Thyroid gland (tissue), 4 donors: Measurements from ENCODE around the gene RIPK3. TPM values are rescaled to one million over a fixed set of nuclear protein-coding genes. Genes with fewer than 3 reads are reported as not detected.
"Not testable (repeated sequence)": the region's sequence is repeated elsewhere in the genome, so short reads cannot be mapped to it uniquely, and the experiment has no call there.

Experiments used
- DNase-seq, 2 donors: peaks; one replicate each; pipeline ENCODE4 v3.0.0-alpha.2; 2019
- H3K27ac ChIP-seq, 3 donors: fragments of 200-600 bp; sonication (generic); 1 replicate in 2 of 3; 2 replicates in 1 of 3; pipeline ENCODE4 v1.5.1; 2016 to 2019; ENCODE audit warnings: mild to moderate bottlenecking in 1 of 3, moderate library complexity in 1 of 3
- H3K27me3 ChIP-seq: fragments of 200-600 bp; sonication (generic); one replicate; pipeline ENCODE4 v1.5.1; 2019
- H3K36me3 ChIP-seq, 2 donors: fragments of 200-600 bp; sonication (generic); one replicate each; pipeline ENCODE4 v1.5.1; 2016 to 2019
- H3K4me1 ChIP-seq, 2 donors: fragments of 200-600 bp; sonication (generic); one replicate each; pipeline ENCODE4 v1.5.1; 2017 to 2019
- H3K4me3 ChIP-seq, 3 donors: fragments of 200-600 bp; sonication (generic); replicated peaks in 1 of 3; 1 replicate in 2 of 3; 2 replicates in 1 of 3; pipeline ENCODE4 v1.5.1; 2016; ENCODE audit warnings: mild to moderate bottlenecking in 1 of 3
- H3K9me3 ChIP-seq: fragments of 200-600 bp; sonication (generic); one replicate; pipeline ENCODE4 v1.5.1; 2017
- POLR2A ChIP-seq, 2 donors: fragments of 450-650 bp; IDR thresholded peaks; one replicate each; pipeline ENCODE4 v1.6.1; 2017; ENCODE audit warnings: antibody characterized with exemption in 2 of 2, mild to moderate bottlenecking in 2 of 2, moderate library complexity in 1 of 2
- WGBS, 2 donors: methylation state at CpG; one replicate each; pipeline ENCODE4 v1.1.5; 2017; 5-methylcytosine and 5-hydroxymethylcytosine counted together
- intact Hi-C: fragments of 100-400 bp; cut with DNase I; formaldehyde crosslinking; loops from one replicate; pipeline ENCODE4 v1.15.1; 2023
- total RNA-seq, 4 donors: library from RNA; depleted of rRNA; stranded (reverse); fragments of >200 nt; gene quantifications; one replicate each; pipeline ENCODE4 v1.2.3, GENCODE V29; 2016
- TF ChIP-seq, protein P1 (sequence below), 6 experiments: fragments of 200-600 bp in 3 of 6; fragments of 450-650 bp in 3 of 6; sonication (generic) in 3 of 6; IDR thresholded peaks; one replicate each; pipeline ENCODE4 v1.5.1; 2016 to 2019; ENCODE audit warnings: antibody characterized with exemption in 6 of 6, mild to moderate bottlenecking in 2 of 6, inconsistent platforms in 1 of 6, moderate library complexity in 1 of 6

The RIPK3 gene
- total RNA-seq, 4 donors from 2014 or later, result 12.4 to 21.3 (median 18.4) TPM

DNA sequence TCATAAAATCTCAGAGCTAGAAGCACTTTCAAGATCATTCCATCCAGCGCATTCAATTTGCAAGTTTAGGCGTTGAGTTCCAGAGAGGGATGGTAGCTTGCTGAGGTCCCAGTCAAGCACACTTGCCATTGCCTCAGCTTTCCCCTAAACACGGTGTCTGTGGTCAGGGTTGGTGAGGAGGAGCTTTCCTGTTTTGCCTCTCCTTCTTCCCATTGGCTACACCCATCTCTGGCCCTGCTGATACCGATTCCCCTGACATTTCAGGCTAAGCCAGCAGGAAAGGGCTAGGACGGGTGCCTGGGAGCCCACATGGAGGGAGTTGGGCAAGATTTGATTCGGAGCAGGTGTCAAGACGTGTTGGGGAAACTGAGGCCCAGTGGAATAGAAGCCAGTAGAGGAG is 37.3 kb upstream of the RIPK3 start:
- H3K27me3 ChIP-seq, result no peaks in the 10 kb centered on the region
- H3K36me3 ChIP-seq, result no peaks in the 10 kb centered on the region
- no peak for TF ChIP-seq POLR2A (IDR thresholded peaks at IDR 0.05)
- TF ChIP-seq, protein P1, sequence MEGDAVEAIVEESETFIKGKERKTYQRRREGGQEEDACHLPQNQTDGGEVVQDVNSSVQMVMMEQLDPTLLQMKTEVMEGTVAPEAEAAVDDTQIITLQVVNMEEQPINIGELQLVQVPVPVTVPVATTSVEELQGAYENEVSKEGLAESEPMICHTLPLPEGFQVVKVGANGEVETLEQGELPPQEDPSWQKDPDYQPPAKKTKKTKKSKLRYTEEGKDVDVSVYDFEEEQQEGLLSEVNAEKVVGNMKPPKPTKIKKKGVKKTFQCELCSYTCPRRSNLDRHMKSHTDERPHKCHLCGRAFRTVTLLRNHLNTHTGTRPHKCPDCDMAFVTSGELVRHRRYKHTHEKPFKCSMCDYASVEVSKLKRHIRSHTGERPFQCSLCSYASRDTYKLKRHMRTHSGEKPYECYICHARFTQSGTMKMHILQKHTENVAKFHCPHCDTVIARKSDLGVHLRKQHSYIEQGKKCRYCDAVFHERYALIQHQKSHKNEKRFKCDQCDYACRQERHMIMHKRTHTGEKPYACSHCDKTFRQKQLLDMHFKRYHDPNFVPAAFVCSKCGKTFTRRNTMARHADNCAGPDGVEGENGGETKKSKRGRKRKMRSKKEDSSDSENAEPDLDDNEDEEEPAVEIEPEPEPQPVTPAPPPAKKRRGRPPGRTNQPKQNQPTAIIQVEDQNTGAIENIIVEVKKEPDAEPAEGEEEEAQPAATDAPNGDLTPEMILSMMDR (IDR thresholded peaks at IDR 0.05), result no peak
- no peaks in the 10 kb centered on the region for H3K9me3 ChIP-seq
- H3K27ac ChIP-seq, result peak overlapping the region in 1 of 3 donors; percentile 48
- no peak for DNase-seq
- H3K4me3 ChIP-seq, result no peak overlapping the region
- H3K4me1 ChIP-seq, result peaks cover 8 to 37% of the 10 kb centered on the region in 2 donors
- intact Hi-C loops, result no loop called here
- WGBS, 2 donors, result 75 to 82% methylated on average over 7 of the region's 7 CpGs

DNA sequence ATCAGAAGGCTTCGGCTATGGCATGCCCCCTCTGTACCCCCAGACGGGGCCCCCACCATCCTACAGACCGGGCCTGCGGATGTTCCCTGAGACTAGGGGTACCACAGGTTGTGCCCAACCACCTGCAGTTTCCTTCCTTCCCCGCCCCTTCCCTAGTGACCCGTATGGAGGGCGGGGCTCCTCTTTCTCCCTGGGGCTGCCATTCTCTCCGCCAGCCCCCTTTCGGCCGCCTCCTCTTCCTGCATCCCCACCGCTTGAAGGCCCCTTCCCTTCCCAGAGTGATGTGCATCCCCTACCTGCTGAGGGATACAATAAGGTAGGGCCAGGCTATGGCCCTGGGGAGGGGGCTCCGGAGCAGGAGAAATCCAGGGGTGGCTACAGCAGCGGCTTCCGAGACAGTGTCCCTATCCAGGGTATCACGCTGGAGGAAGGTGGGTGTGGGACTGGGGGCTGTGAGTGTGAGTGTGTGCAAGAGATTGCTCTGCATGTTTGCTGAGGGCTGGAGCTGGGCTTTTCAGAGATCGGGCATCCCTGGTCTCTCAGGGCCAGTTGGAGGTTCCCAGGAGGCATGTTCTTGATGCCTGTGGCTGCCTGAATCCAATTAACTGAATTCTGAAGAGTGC is 36.8 kb upstream of the RIPK3 start:
- intact Hi-C loops, result no loop called here
- WGBS, 2 donors, result 77 to 79% methylated on average over 16 of the region's 16 CpGs
- TF ChIP-seq, protein P1 (IDR thresholded peaks at IDR 0.05), result no peak
- no peak for TF ChIP-seq POLR2A (IDR thresholded peaks at IDR 0.05)
- H3K9me3 ChIP-seq, result no peaks in the 10 kb centered on the region
- H3K36me3 ChIP-seq, result no peaks in the 10 kb centered on the region
- peak overlapping the region in 1 of 3 donors; percentile 48 for H3K27ac ChIP-seq
- no peaks in the 10 kb centered on the region for H3K27me3 ChIP-seq
- peaks cover 8 to 31% of the 10 kb centered on the region in 2 donors for H3K4me1 ChIP-seq
- no peak for DNase-seq
- no peak overlapping the region for H3K4me3 ChIP-seq

DNA sequence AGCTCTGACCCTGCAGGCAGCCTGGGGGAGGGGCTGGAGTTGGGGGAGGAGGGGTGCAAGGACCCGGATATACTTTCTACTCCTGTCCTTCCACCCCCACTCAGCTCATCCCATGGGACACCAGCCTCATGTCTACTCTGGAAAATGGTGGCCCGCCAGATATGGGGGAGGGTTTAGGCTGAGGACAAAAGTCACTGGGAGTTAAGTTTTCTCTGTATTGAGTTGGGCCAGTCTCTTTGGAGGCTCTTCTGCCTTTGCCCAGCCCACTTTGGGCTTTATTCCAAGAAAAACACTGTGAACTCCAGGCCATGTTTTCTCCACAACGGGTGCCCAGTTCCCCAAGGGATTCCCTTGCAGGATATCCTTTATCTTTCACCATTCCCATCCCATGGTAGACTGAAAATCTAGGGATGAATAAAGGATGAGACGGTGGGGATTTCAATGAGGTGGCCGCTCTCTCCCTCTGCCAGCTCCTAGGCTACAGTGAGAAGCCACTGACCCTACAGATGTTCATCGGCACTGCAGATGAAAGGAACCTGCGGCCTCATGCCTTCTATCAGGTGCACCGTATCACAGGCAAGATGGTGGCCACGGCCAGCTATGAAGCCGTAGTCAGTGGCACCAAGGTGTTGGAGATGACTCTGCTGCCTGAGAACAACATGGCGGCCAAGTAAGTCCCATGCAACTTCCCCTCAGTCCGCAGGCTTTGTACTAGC is 33.1 kb upstream of the RIPK3 start:
- 74 to 84% methylated on average over 11 to 12 of the region's 12 CpGs for WGBS, 2 donors
- H3K36me3 ChIP-seq, result no peaks in the 10 kb centered on the region
- intact Hi-C loops, result no loop called here
- DNase-seq, result no peak
- H3K9me3 ChIP-seq, result no peaks in the 10 kb centered on the region
- no peak overlapping the region for H3K27ac ChIP-seq
- no peak for TF ChIP-seq POLR2A (IDR thresholded peaks at IDR 0.05)
- TF ChIP-seq, protein P1 (IDR thresholded peaks at IDR 0.05), result no peak
- no peaks in the 10 kb centered on the region for H3K27me3 ChIP-seq
- no peak overlapping the region for H3K4me3 ChIP-seq
- H3K4me1 ChIP-seq, result peaks cover 3 to 18% of the 10 kb centered on the region in 2 donors

DNA sequence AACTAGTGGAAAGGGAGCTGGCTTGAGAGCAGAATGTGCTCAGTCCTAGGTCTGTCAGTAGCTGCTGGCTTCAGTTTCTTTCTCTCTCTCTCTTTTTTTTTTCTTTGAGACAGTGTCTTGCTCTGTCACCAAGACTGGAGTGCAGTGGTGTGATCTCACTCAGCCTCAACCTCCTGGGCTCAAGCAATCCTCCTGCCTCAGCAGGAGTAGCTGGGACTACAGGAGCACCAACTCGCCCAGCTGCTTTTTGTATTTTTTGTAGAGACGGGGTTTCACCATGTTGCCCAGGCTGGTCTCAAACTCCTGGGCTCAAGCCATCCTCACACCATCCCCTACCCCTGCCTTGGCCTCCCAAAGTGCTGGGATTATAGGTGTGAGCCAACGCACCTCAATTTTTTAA is 31.8 kb upstream of the RIPK3 start:
- H3K4me1 ChIP-seq, intact Hi-C loops, DNase-seq, H3K9me3 ChIP-seq, H3K36me3 ChIP-seq, H3K27me3 ChIP-seq, H3K4me3 ChIP-seq, H3K27ac ChIP-seq: not testable (repeated sequence)
- 89% methylated on average over 3 of the region's 3 CpGs for WGBS, 2 donors

DNA sequence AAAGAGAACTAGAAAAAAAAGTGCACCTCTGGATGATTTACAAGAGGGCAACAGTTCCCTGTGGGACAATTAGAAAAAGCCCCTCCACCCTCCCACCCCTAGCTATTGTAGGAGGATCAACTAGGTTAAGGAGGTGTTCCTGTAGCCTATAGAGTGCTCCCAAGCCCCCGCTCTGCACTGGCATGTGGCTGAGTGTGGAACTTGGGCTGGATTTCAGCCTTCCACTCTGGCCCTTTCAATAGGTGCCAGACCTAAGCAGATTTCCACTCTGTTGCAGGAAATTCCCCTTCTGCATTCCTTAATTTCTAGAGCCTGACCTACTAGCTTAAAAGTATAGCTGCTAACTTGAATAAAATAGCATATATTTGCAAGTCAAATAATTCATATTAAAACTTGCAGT is 31.0 kb upstream of the RIPK3 start:
- 70 to 74% methylated on average over 1 of the region's 1 CpG for WGBS, 2 donors
- DNase-seq, result no peak
- no peak overlapping the region for H3K27ac ChIP-seq

More for the DNA sequence above, 31.0 kb upstream of the RIPK3 start:
- no peak overlapping the region for H3K4me3 ChIP-seq
- H3K27me3 ChIP-seq, result no peaks in the 10 kb centered on the region
- TF ChIP-seq, protein P1 (IDR thresholded peaks at IDR 0.05), result no peak
- TF ChIP-seq POLR2A (IDR thresholded peaks at IDR 0.05), result no peak
- no peaks in the 10 kb centered on the region for H3K9me3 ChIP-seq
- no peaks in the 10 kb centered on the region for H3K36me3 ChIP-seq
- peaks cover 8 to 10% of the 10 kb centered on the region in 2 donors for H3K4me1 ChIP-seq
- intact Hi-C loops, result no loop called here
